Measurements from ENCODE around the gene RIMS1.

RIMS1 gene

GRCh38 chr6:72205500-72205899 lies 319.1 kb downstream of the RIMS1 start:
- TF ChIP-seq, protein P1, sequence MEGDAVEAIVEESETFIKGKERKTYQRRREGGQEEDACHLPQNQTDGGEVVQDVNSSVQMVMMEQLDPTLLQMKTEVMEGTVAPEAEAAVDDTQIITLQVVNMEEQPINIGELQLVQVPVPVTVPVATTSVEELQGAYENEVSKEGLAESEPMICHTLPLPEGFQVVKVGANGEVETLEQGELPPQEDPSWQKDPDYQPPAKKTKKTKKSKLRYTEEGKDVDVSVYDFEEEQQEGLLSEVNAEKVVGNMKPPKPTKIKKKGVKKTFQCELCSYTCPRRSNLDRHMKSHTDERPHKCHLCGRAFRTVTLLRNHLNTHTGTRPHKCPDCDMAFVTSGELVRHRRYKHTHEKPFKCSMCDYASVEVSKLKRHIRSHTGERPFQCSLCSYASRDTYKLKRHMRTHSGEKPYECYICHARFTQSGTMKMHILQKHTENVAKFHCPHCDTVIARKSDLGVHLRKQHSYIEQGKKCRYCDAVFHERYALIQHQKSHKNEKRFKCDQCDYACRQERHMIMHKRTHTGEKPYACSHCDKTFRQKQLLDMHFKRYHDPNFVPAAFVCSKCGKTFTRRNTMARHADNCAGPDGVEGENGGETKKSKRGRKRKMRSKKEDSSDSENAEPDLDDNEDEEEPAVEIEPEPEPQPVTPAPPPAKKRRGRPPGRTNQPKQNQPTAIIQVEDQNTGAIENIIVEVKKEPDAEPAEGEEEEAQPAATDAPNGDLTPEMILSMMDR (conservative IDR thresholded peaks at IDR 0.05) = no peak
- H3K27ac ChIP-seq = no peak overlapping the region

GRCh38 chr6:72206606-72207005 lies 320.3 kb downstream of the RIMS1 start:
- TF ChIP-seq, protein P1 (conservative IDR thresholded peaks at IDR 0.05) = no peak
- H3K27ac ChIP-seq = no peak overlapping the region

GRCh38 chr6:72212686-72213085 lies 326.3 kb downstream of the RIMS1 start:
- TF ChIP-seq, protein P1 (conservative IDR thresholded peaks at IDR 0.05) = no peak
- H3K27ac ChIP-seq = no peak overlapping the region

- TF ChIP-seq, protein P1 (conservative IDR thresholded peaks at IDR 0.05) = no peak
- no peak overlapping the region for H3K27ac ChIP-seq
These were observed 327.3 kb downstream of the RIMS1 start for GRCh38 chr6:72213654-72214053.

GRCh38 chr6:72216222-72217068 lies 330.1 kb downstream of the RIMS1 start:
- TF ChIP-seq, protein P1 (conservative IDR thresholded peaks at IDR 0.05) = no peak
- peak overlapping the region; percentile 78 for H3K27ac ChIP-seq

DNA sequence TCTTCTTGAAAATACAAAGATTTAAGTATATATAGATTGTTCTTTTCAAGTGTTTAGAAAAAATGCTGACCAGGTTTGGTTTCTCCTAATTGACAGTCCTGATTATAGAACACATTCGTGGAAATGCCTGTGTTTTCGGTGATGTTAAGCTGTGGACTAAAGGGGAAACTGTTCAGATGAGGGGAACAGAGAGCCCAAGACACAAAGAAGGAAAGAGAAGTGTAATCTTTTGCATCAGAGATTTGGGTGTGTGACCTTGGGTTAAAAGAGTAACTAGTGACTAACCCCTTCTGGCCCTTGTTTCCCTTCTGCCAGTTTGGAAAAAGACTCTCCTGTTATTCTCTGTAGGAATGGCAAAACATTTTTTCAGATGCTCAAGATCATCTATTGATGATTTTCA lies 331.3 kb downstream of the RIMS1 start:
- TF ChIP-seq, protein P1 (conservative IDR thresholded peaks at IDR 0.05) = no peak
- peak overlapping the region; percentile 78 for H3K27ac ChIP-seq

DNA sequence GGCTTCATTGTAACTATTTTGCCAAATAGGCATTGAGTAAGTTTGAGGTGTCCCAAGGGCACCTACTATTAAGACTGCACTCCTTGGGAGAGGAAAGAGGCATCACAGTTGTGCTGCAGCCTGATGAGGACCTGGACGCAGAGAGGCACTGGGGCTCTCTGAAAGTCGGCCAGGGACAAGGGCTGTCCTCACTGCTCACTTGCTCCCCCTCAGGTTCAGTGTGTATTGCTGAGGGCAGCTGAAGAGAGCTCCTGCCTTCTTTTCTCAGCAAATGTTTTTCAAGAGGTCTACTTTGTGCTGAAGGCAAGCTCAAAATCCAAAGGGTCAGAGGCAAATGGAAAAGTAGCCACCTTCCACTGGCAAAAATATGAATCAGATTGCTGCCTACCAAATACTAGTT lies 331.8 kb downstream of the RIMS1 start:
- H3K27ac ChIP-seq = peak overlapping the region; percentile 78
- TF ChIP-seq, protein P1 (conservative IDR thresholded peaks at IDR 0.05) = peak; percentile 65

Data from VCaP (cell line).